SU-DHL-6 (cell line): Measurements from ENCODE around the gene CNPY4.
A peak's percentile ranks its signal among the peaks of the same experiment; 100 is the strongest.

Experiments
- H2AFZ ChIP-seq: fragments of 200-600 bp; sonication (generic); 2 replicates; pipeline ENCODE4 v1.6.1; 2014; ENCODE audit warnings: low read depth, mild to moderate bottlenecking, moderate library complexity, mixed read lengths, antibody characterized with exemption, low read length; ENCODE audit not compliant: severe bottlenecking
- H3F3A ChIP-seq: fragments of 200-600 bp; shearing (Covaris generic); 2 replicates; pipeline ENCODE4 v1.6.0; 2016; ENCODE audit warnings: antibody characterized with exemption, mild to moderate bottlenecking; ENCODE audit not compliant: insufficient read depth
- H3K27ac ChIP-seq: fragments of 200-600 bp; sonication (generic); 2 replicates; pipeline ENCODE4 v1.5.1; 2016; ENCODE audit warnings: low read depth, mild to moderate bottlenecking, low read length, moderate library complexity, mixed read lengths
- H3K27me3 ChIP-seq: fragments of 200-600 bp; sonication (generic), shearing (Covaris generic); 2 replicates; pipeline ENCODE4 v1.6.0; 2014; ENCODE audit warnings: mild to moderate bottlenecking, low read length
- H3K36me3 ChIP-seq: fragments of 200-600 bp; sonication (generic); 2 replicates; pipeline ENCODE4 v1.6.1; 2014; ENCODE audit warnings: mild to moderate bottlenecking, low read length, mixed read lengths
- H3K4me2 ChIP-seq: fragments of 300-600, 200-600 bp; shearing (Covaris generic), sonication (generic); 2 replicates; pipeline ENCODE4 v1.6.0; 2014; ENCODE audit warnings: low read length, low read depth, mild to moderate bottlenecking; ENCODE audit not compliant: poor library complexity, severe bottlenecking
- H3K4me3 ChIP-seq: fragments of 200-600 bp; sonication (generic); 2 replicates; pipeline ENCODE4 v1.5.1; 2014; ENCODE audit warnings: antibody characterized with exemption, low read length, mild to moderate bottlenecking, mixed read lengths; ENCODE audit not compliant: insufficient read depth, poor library complexity, severe bottlenecking
- H3K79me2 ChIP-seq: fragments of 200-600 bp; sonication (generic); 2 replicates; pipeline ENCODE4 v1.6.1; 2014; ENCODE audit warnings: mild to moderate bottlenecking, low read length, moderate library complexity; ENCODE audit not compliant: insufficient read depth
- H3K9ac ChIP-seq: fragments of 200-600 bp; sonication (generic); 2 replicates; pipeline ENCODE4 v1.7.0; 2014; ENCODE audit warnings: mild to moderate bottlenecking, low read length
- H3K9me2 ChIP-seq: fragments of 200-600 bp; sonication (generic); replicated peaks from 2 replicates; pipeline ENCODE4 v1.6.1; 2014; ENCODE audit warnings: low read length; ENCODE audit not compliant: insufficient read depth
- H3K9me3 ChIP-seq: fragments of 200-600 bp; sonication (generic); 2 replicates; pipeline ENCODE4 v1.6.1; 2014; ENCODE audit warnings: low read length, mixed read lengths; ENCODE audit not compliant: insufficient read depth
- H4K20me1 ChIP-seq: fragments of 200-600 bp; sonication (generic); 2 replicates; pipeline ENCODE4 v1.6.1; 2014; ENCODE audit warnings: low read depth, mild to moderate bottlenecking, antibody characterized with exemption, low read length, moderate library complexity, mixed read lengths
- EZH2phosphoT487 ChIP-seq: fragments of 200-600 bp; sonication (generic), shearing (Covaris generic); conservative IDR thresholded peaks from 2 replicates; pipeline ENCODE4 v1.6.1; 2018; ENCODE audit warnings: mild to moderate bottlenecking, antibody characterized with exemption, low read length, moderate library complexity, mixed read lengths
- TF ChIP-seq, protein P1 (sequence below): fragments of 200-600 bp; sonication (generic); IDR thresholded peaks from one replicate; pipeline ENCODE4 v1.5.1; 2017; ENCODE audit warnings: antibody characterized with exemption, mild to moderate bottlenecking, low read length, moderate library complexity; ENCODE audit not compliant: insufficient read depth, poor library complexity, severe bottlenecking

CNPY4 gene

DNA sequence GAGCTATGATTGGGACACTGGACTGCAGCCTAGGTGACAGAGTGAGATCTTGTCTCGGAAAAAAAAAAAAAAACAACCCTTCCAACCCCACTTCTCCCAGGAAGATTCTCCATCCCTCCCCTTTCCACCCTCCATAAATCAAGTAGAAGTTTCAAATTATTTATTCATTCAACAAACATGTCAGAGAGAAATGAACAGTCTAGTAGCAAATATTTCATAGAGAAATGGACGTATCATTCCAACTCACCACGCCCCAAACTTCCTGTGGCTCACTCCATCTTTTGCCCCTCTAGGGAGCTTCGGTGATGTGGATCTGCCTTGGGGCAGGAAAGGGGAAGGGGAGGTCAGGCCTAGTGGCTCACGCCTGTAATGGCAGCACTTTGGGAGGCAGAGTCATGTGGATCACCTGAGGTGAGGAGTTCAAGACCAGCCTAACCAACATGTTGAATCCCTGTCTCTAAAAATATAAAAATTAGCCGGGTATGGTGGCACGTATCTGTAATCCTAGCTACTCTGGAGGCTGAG lies 39.7 kb downstream of the CNPY4 start:
- peak overlapping the region; percentile 74 for H2AFZ ChIP-seq
- no peaks in the 10 kb centered on the region for H3K9me2 ChIP-seq
- H3F3A ChIP-seq, result peaks cover 23% of the 10 kb centered on the region
- H3K27ac ChIP-seq, result peak overlapping the region; percentile 70
- no peaks in the 10 kb centered on the region for H3K27me3 ChIP-seq
- H3K4me3 ChIP-seq, result peak overlapping the region; percentile 95
- TF ChIP-seq, protein P1, sequence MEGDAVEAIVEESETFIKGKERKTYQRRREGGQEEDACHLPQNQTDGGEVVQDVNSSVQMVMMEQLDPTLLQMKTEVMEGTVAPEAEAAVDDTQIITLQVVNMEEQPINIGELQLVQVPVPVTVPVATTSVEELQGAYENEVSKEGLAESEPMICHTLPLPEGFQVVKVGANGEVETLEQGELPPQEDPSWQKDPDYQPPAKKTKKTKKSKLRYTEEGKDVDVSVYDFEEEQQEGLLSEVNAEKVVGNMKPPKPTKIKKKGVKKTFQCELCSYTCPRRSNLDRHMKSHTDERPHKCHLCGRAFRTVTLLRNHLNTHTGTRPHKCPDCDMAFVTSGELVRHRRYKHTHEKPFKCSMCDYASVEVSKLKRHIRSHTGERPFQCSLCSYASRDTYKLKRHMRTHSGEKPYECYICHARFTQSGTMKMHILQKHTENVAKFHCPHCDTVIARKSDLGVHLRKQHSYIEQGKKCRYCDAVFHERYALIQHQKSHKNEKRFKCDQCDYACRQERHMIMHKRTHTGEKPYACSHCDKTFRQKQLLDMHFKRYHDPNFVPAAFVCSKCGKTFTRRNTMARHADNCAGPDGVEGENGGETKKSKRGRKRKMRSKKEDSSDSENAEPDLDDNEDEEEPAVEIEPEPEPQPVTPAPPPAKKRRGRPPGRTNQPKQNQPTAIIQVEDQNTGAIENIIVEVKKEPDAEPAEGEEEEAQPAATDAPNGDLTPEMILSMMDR, result no peak
- no peak for TF ChIP-seq EZH2phosphoT487
- peaks cover 13% of the 10 kb centered on the region for H3K79me2 ChIP-seq
- no peaks in the 10 kb centered on the region for H3K9me3 ChIP-seq
- H3K4me2 ChIP-seq, result peak overlapping the region; percentile 89
- H3K9ac ChIP-seq, result peak overlapping the region; percentile 92
- no peaks in the 10 kb centered on the region for H3K36me3 ChIP-seq
- H4K20me1 ChIP-seq, result no peaks in the 10 kb centered on the region

DNA sequence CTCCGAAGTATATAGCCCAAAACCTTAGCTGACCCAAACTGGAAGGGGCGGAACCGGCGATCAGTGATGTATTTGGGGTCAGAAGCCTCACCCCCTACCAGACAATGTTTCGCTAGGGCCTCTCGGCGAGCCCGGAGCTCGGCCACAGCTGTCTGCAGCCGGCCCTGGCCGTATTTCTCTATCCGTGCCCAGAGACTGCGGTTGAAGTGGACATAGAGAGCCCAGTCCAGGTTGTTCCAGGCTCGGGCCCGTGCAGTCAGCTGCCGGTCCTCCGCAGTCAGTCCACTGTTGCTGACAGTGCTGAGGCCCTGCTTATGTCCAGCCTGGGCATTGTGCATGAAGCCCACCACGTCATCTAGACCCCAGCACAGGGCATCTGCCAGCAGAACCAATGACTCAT lies 40.6 kb downstream of the CNPY4 start:
- Histone ChIP-seq H4K20me1 (no peaks in the 10 kb centered on the region), H3K4me2 (no peak overlapping the region), H3K27ac (no peak overlapping the region), H3K36me3 (no peaks in the 10 kb centered on the region), H3K27me3 (no peaks in the 10 kb centered on the region), H3K9me2 (no peaks in the 10 kb centered on the region), H3K9ac (no peak overlapping the region), H3K9me3 (no peaks in the 10 kb centered on the region), H2AFZ (no peak overlapping the region), H3F3A (peaks cover 20% of the 10 kb centered on the region), H3K4me3 (no peak overlapping the region), H3K79me2 (peaks cover 13% of the 10 kb centered on the region)
- TF ChIP-seq EZH2phosphoT487, result no peak
- TF ChIP-seq, protein P1, result no peak

DNA sequence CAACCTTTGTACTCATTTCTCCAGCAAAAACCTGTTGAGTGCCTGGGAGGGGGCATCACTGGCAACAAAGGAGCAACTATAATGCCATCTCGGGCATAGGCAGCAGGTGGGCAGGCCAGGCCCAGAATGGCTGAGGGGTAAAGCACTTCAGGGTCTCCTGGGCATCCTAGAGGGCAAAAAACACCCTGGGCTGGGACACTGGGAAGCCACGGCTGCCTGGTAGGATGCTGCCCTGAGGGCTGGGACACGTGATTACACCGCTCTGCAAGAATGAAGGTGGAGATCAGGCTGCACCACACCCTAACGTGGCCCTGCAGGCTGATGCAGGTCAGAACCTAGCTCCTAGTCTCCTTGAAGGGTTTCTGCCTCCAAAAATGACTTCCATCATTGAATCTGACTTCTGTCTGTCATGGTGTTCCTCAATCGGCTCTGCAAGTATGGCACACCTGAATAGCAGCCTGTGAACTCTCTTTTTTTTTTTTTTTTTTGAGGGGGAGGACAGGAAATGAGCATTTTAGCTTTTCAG lies 43.6 kb downstream of the CNPY4 start:
- H3K4me2 ChIP-seq, result no peak overlapping the region
- no peak overlapping the region for H3K27ac ChIP-seq
- no peak overlapping the region for H3K4me3 ChIP-seq
- no peaks in the 10 kb centered on the region for H3K9me3 ChIP-seq
- no peaks in the 10 kb centered on the region for H4K20me1 ChIP-seq
- no peaks in the 10 kb centered on the region for H3K27me3 ChIP-seq
- no peak overlapping the region for H3K9ac ChIP-seq
- H3K36me3 ChIP-seq, result no peaks in the 10 kb centered on the region
- H3F3A ChIP-seq, result no peaks in the 10 kb centered on the region
- H3K79me2 ChIP-seq, result peaks cover 4% of the 10 kb centered on the region; the same call in 1 of the 2 replicates
- no peaks in the 10 kb centered on the region for H3K9me2 ChIP-seq
- no peak for TF ChIP-seq EZH2phosphoT487
- TF ChIP-seq, protein P1, result no peak
- no peak overlapping the region for H2AFZ ChIP-seq
